HG02943 (cell line): ENCODE measurements around the gene HINT2.

Source experiments
- ATAC-seq: cut with Tn5 transposase; IDR thresholded peaks from one replicate; pipeline ENCODE4 v1.9.1; 2021; ENCODE audit warnings: mild to moderate bottlenecking, low read depth, moderate library complexity; ENCODE audit not compliant: unreplicated experiment

The HINT2 gene

DNA sequence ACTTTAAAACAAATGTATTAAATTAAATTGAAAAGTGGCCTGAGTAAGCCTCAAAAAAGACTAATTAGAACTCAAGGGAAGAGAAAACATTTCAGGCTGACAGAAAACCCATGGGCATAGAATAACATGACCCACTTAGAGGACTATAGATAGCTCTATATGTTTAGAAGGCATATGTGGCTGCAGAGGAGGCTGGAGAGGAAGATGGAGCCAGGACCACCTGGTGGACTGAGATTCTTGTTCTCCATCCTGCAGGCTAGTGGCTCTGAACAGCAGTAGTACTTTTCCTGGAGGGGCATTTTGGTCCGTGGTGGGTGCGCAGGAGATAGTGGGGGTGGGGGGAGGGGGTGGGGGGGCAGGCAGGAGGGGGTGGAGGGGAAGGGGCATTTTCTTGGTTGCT, 33.8 kb downstream of the HINT2 start:
- ATAC-seq: no peak

DNA sequence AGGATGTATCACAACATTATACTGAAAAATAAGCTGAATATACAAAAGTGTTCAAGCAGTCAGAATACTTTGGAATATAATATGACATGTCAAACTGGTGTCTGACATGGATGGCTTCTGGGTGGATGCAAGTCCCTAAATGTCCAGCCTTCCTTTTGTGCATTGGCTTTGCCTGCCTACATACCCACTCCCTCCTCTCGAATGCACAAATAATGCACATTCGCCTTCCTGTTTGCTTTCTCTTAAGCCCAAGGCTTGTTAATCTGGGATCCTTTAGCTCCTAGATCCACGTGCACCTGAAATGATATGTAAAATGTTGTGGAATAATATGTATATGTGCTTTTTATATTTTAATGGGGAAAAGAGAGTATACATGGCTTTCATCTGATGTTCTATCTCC, 36.3 kb downstream of the HINT2 start:
- no peak for ATAC-seq

DNA sequence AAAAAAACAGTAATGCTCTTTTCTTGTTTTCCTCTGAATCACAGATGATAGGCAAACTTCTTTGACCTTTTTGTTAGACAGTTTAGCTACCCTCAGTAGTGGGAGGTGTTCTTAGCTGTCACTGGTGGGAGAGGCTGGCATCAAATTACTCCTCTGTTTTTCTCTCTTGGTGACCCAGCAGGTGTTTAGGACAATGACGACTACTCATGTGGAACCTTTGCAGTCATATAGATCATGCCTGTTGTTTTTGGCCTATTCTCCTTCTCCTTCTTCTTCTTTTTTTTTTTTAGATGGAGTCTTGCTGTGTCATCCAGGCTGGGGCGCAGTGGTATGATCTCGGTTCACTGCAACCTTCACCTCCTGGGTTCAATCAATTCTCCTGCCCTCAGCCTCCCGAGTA, 38.8 kb downstream of the HINT2 start:
- no peak for ATAC-seq

DNA sequence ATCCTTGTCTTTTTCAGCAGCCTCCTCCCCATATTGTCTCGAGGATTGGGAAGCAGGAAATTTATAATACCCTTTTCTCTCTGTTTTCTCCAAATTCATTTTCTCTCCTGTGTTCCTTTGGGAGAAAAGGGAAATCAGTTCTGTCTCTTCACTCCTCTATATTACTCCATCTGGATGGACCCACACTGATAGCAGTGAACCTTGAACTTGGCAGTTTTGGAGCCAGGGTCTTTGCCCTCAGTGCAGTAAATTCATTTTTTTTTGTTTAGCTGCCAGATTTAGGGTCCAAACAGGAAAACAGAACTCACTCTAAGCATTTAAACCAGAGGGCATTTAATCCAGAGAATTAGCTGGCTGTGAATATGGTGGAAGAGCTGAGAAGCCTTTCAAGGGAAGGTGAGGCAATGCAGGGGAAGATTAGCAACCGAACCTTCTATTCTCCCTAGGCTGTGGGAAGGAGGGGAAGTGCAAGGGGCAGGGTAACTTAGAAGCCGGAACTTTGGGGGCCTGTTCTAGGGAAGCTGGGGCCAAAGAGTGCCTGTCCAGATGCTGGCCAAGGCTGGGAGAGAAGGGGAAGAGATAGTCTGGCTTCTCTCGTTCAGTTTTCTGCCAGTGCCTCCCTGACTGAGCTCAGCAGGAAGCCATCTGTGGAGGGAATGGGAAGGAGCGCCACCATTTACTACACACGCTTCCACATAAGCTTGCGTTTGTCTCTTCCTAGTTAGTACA, 39.8 kb downstream of the HINT2 start:
- ATAC-seq: no peak

DNA sequence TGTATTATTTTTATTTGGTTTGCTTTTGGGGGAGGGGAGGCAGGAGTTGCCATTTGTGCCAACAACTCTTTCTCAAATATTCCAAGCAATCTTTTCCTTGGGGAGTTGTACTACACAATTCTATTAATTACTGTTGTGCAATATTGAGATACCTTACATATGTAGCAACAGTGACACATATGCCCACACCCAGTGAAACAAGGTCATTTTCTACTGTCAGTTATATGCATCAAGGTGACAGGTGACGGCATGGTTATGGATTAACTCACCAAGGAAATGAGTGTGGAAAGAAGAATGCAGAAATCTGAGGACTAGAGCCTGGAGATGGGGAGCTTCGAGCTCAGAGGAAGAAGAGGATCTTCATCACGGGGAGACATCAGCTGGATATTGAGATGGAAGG, 42.9 kb downstream of the HINT2 start:
- ATAC-seq: no peak

DNA sequence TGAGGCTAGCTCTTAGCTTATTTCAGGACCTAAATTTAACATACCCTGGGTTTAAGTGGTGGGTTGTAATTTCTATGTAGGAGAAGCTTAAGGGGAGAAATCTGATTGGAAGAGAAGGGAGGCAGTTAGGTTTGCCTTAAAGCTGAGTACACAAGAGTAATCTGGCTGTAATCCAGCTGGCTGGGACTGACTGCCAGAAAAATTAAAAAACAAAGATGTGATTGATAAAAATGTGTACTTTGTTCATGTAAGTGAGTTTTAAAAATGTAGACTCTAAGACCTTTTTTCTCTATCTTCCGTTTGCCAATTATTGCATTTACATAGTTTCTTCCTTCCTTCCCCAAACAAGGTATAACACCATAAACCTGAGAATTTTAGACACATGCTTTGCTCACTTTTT, 43.3 kb downstream of the HINT2 start:
- no peak for ATAC-seq

DNA sequence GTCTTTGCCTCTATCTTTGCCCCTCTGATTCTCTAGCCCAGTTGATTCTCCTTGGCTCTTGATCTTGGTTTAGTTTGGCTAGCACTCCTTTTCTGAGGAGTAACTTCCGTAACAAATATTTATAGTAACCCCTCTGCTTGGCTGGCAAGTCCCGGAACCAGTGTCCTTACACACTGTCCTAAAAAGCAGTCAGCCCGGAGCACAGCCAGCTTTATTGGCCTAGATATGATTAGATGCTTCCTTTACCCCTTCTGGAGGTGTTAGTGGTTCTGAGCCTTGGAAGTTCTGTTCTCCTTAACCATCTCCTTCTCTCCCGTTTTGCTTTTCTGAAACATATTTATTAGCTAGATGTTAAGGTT, 43.8 kb downstream of the HINT2 start:
- ATAC-seq: no peak

DNA sequence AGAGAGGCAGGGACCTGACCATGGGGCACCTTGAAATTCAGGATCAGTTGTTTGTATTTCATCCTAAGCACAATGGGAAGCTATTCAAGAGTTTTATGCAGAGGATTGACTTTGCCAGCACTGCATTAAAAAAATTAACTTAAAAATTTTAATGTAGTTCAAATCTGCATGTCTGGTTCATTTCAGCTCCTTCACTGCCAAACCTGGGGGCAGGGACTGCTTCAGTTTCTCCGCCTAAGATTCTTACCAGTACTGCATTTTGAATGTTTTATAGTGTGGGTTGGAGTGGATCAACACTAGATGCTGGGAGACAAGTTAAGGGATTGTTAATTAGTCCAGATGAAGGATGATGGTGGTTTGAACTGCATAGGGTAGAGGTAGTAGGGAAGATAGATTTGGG, 45.1 kb downstream of the HINT2 start:
- ATAC-seq: no peak

DNA sequence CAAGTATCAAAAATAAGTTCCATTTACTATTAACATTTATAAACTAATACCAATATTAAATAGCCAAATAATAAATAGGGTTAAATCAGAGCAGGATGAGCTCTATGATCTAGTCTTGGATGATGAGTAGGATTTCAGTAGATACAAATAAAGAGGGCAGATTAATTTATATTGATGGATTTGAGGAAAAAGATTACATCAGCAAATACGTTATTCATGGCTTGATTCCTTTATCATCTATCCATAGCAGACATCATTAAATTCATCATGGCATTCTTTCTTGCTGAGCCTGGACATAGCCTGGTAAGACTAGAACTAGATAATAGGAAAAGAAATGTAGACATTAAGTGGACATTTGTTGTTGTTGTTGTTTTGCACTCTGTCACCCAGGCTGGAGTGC, 47.4 kb downstream of the HINT2 start:
- ATAC-seq: no peak

DNA sequence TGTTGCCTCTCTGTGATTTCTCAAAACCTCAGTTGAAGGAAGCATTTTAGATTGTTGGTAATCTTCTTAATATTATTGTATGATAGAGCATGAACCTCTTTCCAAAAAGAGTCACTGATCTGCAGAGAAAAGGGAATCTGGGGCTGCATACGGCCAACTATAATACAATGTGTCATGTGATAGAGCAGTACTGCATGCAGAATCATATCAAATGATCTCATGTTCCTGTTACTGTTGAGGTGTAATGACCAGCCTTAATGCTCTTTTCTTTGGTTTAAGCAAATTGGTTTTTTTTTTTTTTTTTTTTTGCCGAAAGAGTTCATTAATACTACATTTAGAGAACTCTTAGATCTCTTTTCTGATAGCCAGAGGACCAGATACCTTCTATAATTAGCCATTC, 47.8 kb downstream of the HINT2 start:
- ATAC-seq: no peak

DNA sequence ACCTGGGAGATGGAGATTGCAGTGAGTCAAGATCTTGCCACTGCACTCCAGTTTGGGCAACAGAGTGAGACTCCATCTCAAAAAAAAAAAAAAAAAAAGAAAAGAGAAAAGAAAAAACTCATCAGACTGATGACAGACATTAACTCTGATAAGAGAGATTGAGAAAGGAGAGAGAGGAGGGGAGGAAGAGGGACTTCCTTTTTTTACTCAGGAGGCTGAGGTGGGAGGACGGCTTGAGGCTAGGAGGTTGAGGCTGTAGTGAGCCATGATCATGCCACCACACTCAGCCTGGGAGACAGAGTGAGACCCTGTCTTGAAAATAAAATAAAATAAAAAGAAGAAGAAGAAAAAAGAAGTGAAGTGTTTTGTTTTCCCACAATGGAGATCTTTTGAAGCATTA, 51.0 kb downstream of the HINT2 start:
- ATAC-seq: no peak

DNA sequence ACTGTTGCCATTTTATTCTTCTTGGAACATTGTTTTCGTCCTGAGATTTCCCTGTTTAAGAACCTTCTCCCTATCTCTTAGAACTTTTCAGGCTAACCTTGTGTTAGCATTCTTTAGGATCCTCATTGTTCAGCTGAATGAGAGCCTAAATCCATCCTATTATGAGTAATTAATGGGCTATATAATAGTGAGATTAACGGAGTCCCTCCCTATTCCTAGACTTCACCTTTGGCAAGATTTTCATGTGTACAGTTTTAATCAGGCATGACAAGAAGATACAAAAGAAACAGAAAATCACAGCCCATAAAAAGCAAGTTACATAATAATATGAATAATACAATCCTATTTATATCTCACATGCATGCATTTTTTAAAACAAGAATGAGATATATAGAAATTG, 51.7 kb downstream of the HINT2 start:
- ATAC-seq: no peak
